Peyer's patch (tissue), 4 donors: ENCODE results near the gene DHX38.
"Not testable (repeated sequence)": the region's sequence is repeated elsewhere in the genome, so short reads cannot be mapped to it uniquely, and the experiment has no call there.

Experiments
- POLR2A ChIP-seq, 2 donors: fragments of 450-650 bp; IDR thresholded peaks; one replicate each; pipeline ENCODE4 v1.5.1; 2017; ENCODE audit warnings: antibody characterized with exemption in 2 of 2, mild to moderate bottlenecking in 2 of 2, moderate library complexity in 2 of 2
- TF ChIP-seq, protein P1 (sequence below), 6 experiments: fragments of 450-650 bp in 4 of 6; fragments of 200-600 bp in 2 of 6; sonication (generic) in 1 of 6; IDR thresholded peaks; one replicate each; pipeline ENCODE4 v1.5.1; 2017 to 2019; ENCODE audit warnings: antibody characterized with exemption in 6 of 6, mild to moderate bottlenecking in 3 of 6, moderate library complexity in 1 of 6

DNA sequence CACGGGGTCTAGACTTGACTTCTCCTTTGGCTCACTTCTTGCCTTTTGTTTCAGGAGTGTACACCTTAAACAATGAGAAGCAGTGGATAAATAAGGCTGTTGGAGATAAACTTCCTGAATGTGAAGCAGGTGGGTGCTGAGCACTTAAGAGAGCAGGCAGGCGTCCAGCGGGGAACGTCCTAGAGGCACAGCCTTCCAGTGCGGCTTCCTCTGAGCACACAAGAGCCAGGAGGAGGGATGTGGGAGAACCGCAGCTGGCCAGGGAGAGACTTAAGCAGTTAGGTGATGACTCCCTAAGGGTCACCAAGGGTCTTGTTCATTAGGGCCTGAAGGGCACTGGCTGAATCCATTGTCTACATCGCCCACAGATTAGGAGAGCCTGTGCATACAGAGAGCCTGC, 34.6 kb upstream of the DHX38 start:
- TF ChIP-seq, protein P1, sequence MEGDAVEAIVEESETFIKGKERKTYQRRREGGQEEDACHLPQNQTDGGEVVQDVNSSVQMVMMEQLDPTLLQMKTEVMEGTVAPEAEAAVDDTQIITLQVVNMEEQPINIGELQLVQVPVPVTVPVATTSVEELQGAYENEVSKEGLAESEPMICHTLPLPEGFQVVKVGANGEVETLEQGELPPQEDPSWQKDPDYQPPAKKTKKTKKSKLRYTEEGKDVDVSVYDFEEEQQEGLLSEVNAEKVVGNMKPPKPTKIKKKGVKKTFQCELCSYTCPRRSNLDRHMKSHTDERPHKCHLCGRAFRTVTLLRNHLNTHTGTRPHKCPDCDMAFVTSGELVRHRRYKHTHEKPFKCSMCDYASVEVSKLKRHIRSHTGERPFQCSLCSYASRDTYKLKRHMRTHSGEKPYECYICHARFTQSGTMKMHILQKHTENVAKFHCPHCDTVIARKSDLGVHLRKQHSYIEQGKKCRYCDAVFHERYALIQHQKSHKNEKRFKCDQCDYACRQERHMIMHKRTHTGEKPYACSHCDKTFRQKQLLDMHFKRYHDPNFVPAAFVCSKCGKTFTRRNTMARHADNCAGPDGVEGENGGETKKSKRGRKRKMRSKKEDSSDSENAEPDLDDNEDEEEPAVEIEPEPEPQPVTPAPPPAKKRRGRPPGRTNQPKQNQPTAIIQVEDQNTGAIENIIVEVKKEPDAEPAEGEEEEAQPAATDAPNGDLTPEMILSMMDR (IDR thresholded peaks at IDR 0.05) = not testable (repeated sequence)
- not testable (repeated sequence) for TF ChIP-seq POLR2A (IDR thresholded peaks at IDR 0.05)
